ENCODE measurements around the gene TBC1D32.
"Not testable (repeated sequence)": the region's sequence is repeated elsewhere in the genome, so short reads cannot be mapped to it uniquely, and the experiment has no call there.

TBC1D32 gene

GRCh38 chr6:121314381-121315112 lies 19.7 kb downstream of the TBC1D32 start:
- no peaks in the 10 kb centered on the region for H3K9me3 ChIP-seq (ENCODE audit: low read length)
- H3K4me3 ChIP-seq (ENCODE audit: low read depth, low read length, poor library complexity, severe bottlenecking): no peak overlapping the region
- no peak for TF ChIP-seq EZH2 (IDR thresholded peaks at IDR 0.05; ENCODE audit: borderline replicate concordance, low read length)
- TF ChIP-seq, protein P1, sequence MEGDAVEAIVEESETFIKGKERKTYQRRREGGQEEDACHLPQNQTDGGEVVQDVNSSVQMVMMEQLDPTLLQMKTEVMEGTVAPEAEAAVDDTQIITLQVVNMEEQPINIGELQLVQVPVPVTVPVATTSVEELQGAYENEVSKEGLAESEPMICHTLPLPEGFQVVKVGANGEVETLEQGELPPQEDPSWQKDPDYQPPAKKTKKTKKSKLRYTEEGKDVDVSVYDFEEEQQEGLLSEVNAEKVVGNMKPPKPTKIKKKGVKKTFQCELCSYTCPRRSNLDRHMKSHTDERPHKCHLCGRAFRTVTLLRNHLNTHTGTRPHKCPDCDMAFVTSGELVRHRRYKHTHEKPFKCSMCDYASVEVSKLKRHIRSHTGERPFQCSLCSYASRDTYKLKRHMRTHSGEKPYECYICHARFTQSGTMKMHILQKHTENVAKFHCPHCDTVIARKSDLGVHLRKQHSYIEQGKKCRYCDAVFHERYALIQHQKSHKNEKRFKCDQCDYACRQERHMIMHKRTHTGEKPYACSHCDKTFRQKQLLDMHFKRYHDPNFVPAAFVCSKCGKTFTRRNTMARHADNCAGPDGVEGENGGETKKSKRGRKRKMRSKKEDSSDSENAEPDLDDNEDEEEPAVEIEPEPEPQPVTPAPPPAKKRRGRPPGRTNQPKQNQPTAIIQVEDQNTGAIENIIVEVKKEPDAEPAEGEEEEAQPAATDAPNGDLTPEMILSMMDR (IDR thresholded peaks at IDR 0.05; ENCODE audit: low read length): no peak
- H4K20me1 ChIP-seq (ENCODE audit: insufficient read depth, low read length): no peaks in the 10 kb centered on the region
- no peak overlapping the region for H3K9ac ChIP-seq (ENCODE audit: low read length)
- H3F3A ChIP-seq (ENCODE audit: insufficient read depth, low read length): no peaks in the 10 kb centered on the region
- no peak overlapping the region for H3K4me2 ChIP-seq (ENCODE audit: low read length)
- H3K27ac ChIP-seq (ENCODE audit: low read depth, low read length, poor library complexity, severe bottlenecking): no peak overlapping the region
- no peaks in the 10 kb centered on the region for H3K9me2 ChIP-seq (ENCODE audit: low read depth, low read length)
- H2AFZ ChIP-seq (ENCODE audit: low read length): no peak overlapping the region
- H3K4me1 ChIP-seq (ENCODE audit: insufficient read depth, low read length, severe bottlenecking): no peaks in the 10 kb centered on the region
- no peaks in the 10 kb centered on the region for H3K27me3 ChIP-seq (ENCODE audit: insufficient read depth, low read length)
- H3K36me3 ChIP-seq (ENCODE audit: insufficient read depth, low read length): no peaks in the 10 kb centered on the region
- H3K79me2 ChIP-seq (ENCODE audit: insufficient read depth, low read length): no peaks in the 10 kb centered on the region

GRCh38 chr6:121311814-121312213 lies 22.5 kb downstream of the TBC1D32 start:
- not testable (repeated sequence) for H3K27ac ChIP-seq (ENCODE audit: low read depth, low read length, poor library complexity, severe bottlenecking); H3K4me1 ChIP-seq (ENCODE audit: insufficient read depth, low read length, severe bottlenecking); H3K9ac ChIP-seq (ENCODE audit: low read length); H3K4me3 ChIP-seq (ENCODE audit: low read depth, low read length, poor library complexity, severe bottlenecking); H3F3A ChIP-seq (ENCODE audit: insufficient read depth, low read length); H3K27me3 ChIP-seq (ENCODE audit: insufficient read depth, low read length); H4K20me1 ChIP-seq (ENCODE audit: insufficient read depth, low read length); H3K4me2 ChIP-seq (ENCODE audit: low read length); H3K36me3 ChIP-seq (ENCODE audit: insufficient read depth, low read length); H3K9me3 ChIP-seq (ENCODE audit: low read length); H2AFZ ChIP-seq (ENCODE audit: low read length); H3K79me2 ChIP-seq (ENCODE audit: insufficient read depth, low read length); H3K9me2 ChIP-seq (ENCODE audit: low read depth, low read length)

DNA sequence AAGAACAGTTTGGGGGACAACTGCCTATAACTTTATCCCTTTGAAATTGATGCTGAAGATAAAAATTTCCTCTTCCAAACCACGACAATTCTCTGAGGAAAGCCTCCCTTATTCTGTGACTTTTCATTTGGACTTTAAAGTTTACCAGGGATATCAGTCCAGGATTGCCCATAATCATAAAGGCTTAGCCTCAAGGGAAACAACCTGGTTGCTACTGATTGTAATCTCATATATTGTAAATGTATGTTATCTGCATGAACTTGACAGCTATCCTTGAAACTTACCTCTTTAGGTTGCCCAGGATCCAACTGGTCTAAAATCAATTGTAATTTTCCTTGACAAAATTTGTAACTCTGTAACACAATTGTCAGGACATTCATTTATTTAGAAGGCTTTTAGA lies 23.8 kb downstream of the TBC1D32 start:
- no peak overlapping the region for H2AFZ ChIP-seq (ENCODE audit: low read length)
- no peaks in the 10 kb centered on the region for H3K27me3 ChIP-seq (ENCODE audit: insufficient read depth, low read length)
- H3K36me3 ChIP-seq (ENCODE audit: insufficient read depth, low read length): no peaks in the 10 kb centered on the region
- H3K4me1 ChIP-seq (ENCODE audit: insufficient read depth, low read length, severe bottlenecking): no peaks in the 10 kb centered on the region
- H3F3A ChIP-seq (ENCODE audit: insufficient read depth, low read length): no peaks in the 10 kb centered on the region
- H3K27ac ChIP-seq (ENCODE audit: low read depth, low read length, poor library complexity, severe bottlenecking): no peak overlapping the region
- no peaks in the 10 kb centered on the region for H3K9me2 ChIP-seq (ENCODE audit: low read depth, low read length)
- no peak overlapping the region for H3K4me3 ChIP-seq (ENCODE audit: low read depth, low read length, poor library complexity, severe bottlenecking)
- no peaks in the 10 kb centered on the region for H4K20me1 ChIP-seq (ENCODE audit: insufficient read depth, low read length)
- H3K9me3 ChIP-seq (ENCODE audit: low read length): no peaks in the 10 kb centered on the region
- H3K4me2 ChIP-seq (ENCODE audit: low read length): no peak overlapping the region
- no peak for TF ChIP-seq EZH2 (IDR thresholded peaks at IDR 0.05; ENCODE audit: borderline replicate concordance, low read length)
- TF ChIP-seq, protein P1 (IDR thresholded peaks at IDR 0.05; ENCODE audit: low read length): no peak
- no peak overlapping the region for H3K9ac ChIP-seq (ENCODE audit: low read length)
- H3K79me2 ChIP-seq (ENCODE audit: insufficient read depth, low read length): no peaks in the 10 kb centered on the region

Measured in OCI-LY1 (cell line).